ENCODE data around the gene ANO10.

The ANO10 gene

DNA sequence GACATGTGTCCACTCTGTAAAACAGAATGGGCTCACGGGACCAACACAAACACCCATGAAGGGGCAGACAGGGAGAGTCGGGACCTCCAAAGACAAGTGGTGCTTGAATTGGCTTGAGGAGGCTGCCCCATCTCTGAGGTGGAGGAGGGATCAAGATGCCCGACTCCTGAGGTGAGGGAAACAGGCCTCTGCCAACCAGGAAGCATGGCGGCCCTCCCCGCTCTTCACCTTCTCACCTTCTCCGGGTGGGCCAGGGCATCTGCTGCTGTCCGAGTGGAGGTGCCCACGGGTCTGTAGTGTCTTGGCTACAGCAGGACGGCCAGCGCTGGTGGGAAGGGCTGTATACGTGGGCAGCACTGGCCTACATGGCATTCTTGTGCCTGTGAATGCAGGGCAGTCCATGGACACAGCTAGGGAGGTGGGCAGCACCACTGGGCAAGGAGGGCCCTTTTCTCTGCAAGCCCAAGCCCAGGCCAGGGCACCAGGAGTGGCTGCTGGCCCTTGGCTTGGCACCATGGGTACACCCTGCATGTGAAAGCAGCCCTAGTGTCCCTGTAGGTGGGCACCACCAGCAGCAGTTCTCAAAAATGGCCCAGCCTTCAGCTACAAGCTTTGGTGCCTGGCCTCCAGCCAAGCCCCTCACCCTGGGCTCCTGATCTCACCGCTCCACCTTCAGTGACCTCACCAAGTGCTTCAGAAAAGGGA is 256.1 kb downstream of the ANO10 start:
- TF ChIP-seq CTCF (IDR thresholded peaks at IDR 0.05; ENCODE audit: low read depth, low read length, missing control alignments): no peak
- H3K4me3 ChIP-seq (replicated peaks; ENCODE audit: low read depth, low read length): no peak overlapping the region
- DNase-seq (ENCODE audit: extremely low read depth, low read depth): no peak

DNA sequence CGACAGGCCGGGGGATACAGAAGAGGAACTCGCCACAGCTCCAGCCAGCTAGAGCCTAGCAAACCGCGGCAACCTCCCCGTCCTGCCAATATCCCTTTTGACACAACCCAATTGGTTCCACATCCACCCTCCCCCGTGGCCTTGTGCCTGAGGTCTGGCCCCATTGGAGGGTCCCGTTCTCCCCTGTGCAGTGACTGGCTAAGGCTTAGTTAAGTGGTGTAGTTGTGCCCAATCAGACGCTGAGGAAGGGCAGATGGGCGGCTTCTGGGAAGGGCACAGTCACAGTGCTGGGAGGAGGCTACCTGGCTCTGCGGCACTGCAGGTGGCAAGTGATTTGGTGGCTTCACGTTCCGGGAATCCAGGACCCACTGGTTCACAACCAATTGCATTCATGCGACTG is 256.9 kb downstream of the ANO10 start:
- H3K4me3 ChIP-seq (replicated peaks; ENCODE audit: low read depth, low read length): no peak overlapping the region
- no peak for TF ChIP-seq CTCF (IDR thresholded peaks at IDR 0.05; ENCODE audit: low read depth, low read length, missing control alignments)
- no peak for DNase-seq (ENCODE audit: extremely low read depth, low read depth)

- TF ChIP-seq CTCF (IDR thresholded peaks at IDR 0.05; ENCODE audit: low read depth, low read length, missing control alignments): no peak
- H3K4me3 ChIP-seq (replicated peaks; ENCODE audit: low read depth, low read length): no peak overlapping the region
- DNase-seq (ENCODE audit: extremely low read depth, low read depth): no peak
Measured at GRCh38 chr3:43364494-43364893, 257.3 kb downstream of the ANO10 start.

GRCh38 chr3:43363621-43364266 is 258.1 kb downstream of the ANO10 start:
- TF ChIP-seq CTCF (IDR thresholded peaks at IDR 0.05; ENCODE audit: low read depth, low read length, missing control alignments): no peak
- no peak for DNase-seq (ENCODE audit: extremely low read depth, low read depth)
- H3K4me3 ChIP-seq (replicated peaks; ENCODE audit: low read depth, low read length): no peak overlapping the region

DNA sequence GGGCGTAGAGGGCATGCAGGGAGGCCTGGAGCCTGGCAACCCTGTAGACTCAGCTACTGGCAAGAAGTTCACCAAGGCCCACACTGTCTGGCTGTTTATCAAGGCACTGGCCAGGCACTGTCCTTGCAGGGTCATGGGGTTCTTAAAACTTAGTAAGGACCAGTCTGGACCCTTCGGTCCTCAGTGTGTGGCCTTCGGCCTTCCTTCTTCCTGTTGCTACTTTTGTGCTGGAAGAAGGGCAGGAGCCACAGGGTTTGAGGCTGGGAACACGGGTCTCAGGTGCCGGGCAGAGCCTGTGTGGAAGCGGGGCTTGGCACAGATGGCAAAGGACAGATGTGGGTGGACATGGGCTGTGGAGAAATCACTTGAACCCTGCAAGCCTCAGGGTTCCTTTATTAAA is 258.9 kb downstream of the ANO10 start:
- DNase-seq (ENCODE audit: extremely low read depth, low read depth): no peak
- no peak overlapping the region for H3K4me3 ChIP-seq (replicated peaks; ENCODE audit: low read depth, low read length)
- no peak for TF ChIP-seq CTCF (IDR thresholded peaks at IDR 0.05; ENCODE audit: low read depth, low read length, missing control alignments)

GRCh38 chr3:43362183-43362582 is 259.6 kb downstream of the ANO10 start:
- TF ChIP-seq CTCF (IDR thresholded peaks at IDR 0.05; ENCODE audit: low read depth, low read length, missing control alignments): no peak
- no peak overlapping the region for H3K4me3 ChIP-seq (replicated peaks; ENCODE audit: low read depth, low read length)
- DNase-seq (ENCODE audit: extremely low read depth, low read depth): no peak

All from HFF-Myc (cell line).